Measurements from ENCODE around the gene IGF2. TPM values are rescaled to one million over a fixed set of nuclear protein-coding genes. Genes with fewer than 3 reads are reported as not detected.

Gene IGF2
- total and polyA plus RNA-seq, 2 of the 8 experiments (the other 6 are each of a cell fraction or from before 2014, with no cell fraction given), result 0.74 to 1.5 TPM

GRCh38 chr11:2122222-2122906 lies 16.8 kb downstream of the IGF2 start:
- no peaks in the 10 kb centered on the region for H3K79me2 ChIP-seq (ENCODE audit: control insufficient read depth in 1 of 2, insufficient read depth in 2 of 2, low read length in 2 of 2)
- H2BK12ac ChIP-seq (ENCODE audit: low read depth, low read length), result 0 out of 2 replicates have a peak overlapping the region, but pooled peaks have one; percentile 39
- H3K14ac ChIP-seq (ENCODE audit: insufficient read length), result no peak overlapping the region
- peaks cover 18% of the 10 kb centered on the region; the same call in 1 of the 2 replicates for H3K23me2 ChIP-seq (ENCODE audit: low read depth, low read length)
- H3K56ac ChIP-seq (replicated peaks; ENCODE audit: insufficient read length, low read depth, low read length), result no peak overlapping the region
- no peaks in the 10 kb centered on the region for H3K79me1 ChIP-seq (ENCODE audit: low read depth, low read length)
- no peaks in the 10 kb centered on the region for H3K36me3 ChIP-seq (ENCODE audit: control insufficient read depth in 2 of 4, insufficient read depth in 4 of 4, low read length in 3 of 4)
- H3K4me2 ChIP-seq (ENCODE audit: insufficient read depth in 1 of 2, low read depth in 2 of 2, low read length in 2 of 2), result no peak overlapping the region
- H4K8ac ChIP-seq (ENCODE audit: extremely low read depth, insufficient read depth, low read length), result peak overlapping the region; percentile 7; the same call in 1 of the 2 replicates
- WGBS, 2 experiments (ENCODE audit: extremely low coverage in 1 of 2, insufficient coverage in 1 of 2, insufficient read length in 1 of 2, insufficient replicate concordance in 2 of 2, low coverage in 1 of 2, low lambda C conversion rate in 2 of 2, missing lambda C conversion rate in 1 of 2), result 73% methylated on average over 16 of the region's 19 CpGs; no CpG with 5 or more reads in 1 of the 2 experiments
- no peaks in the 10 kb centered on the region; a peak in 1 of 7 replicates for H3K27me3 ChIP-seq (replicated peaks in 1 of 4; ENCODE audit: control insufficient read depth in 3 of 4, extremely low read depth in 1 of 4, insufficient read depth in 3 of 4, low read length in 3 of 4)
- peak in 1 of 2 experiments; percentile 47 for DNase-seq (ENCODE audit: low read depth in 1 of 2, low spot score in 2 of 2)
- FAIRE-seq, result no peak
- H2BK15ac ChIP-seq (ENCODE audit: low read length), result no peak overlapping the region
- H3K9me3 ChIP-seq (ENCODE audit: insufficient read depth in 2 of 2, low read depth in 1 of 2, low read length in 1 of 2), result 0 out of 4 replicates have a peak, but pooled peaks cover 0 to under 1% of the 10 kb centered on the region in 2 experiments
- no peak overlapping the region for H4K5ac ChIP-seq (ENCODE audit: insufficient read length, low read depth, low read length)
- no peak overlapping the region for H2AK5ac ChIP-seq (ENCODE audit: low read depth, low read length)
- TF ChIP-seq RXRA (IDR thresholded peaks at IDR 0.05; ENCODE audit: insufficient read depth, low read depth, low read length) (no peak), TAF1 (IDR thresholded peaks at IDR 0.05; ENCODE audit: low read depth, low read length) (no peak), JUND (IDR thresholded peaks at IDR 0.05; ENCODE audit: low read length) (no peak)
- H3K9ac ChIP-seq (replicated peaks in 1 of 4; ENCODE audit: extremely low read depth in 1 of 4, low read depth in 3 of 4, low read length in 3 of 4), result no peak overlapping the region
- no peak overlapping the region for H2AFZ ChIP-seq (ENCODE audit: low read length)
- no peak overlapping the region for H3K23ac ChIP-seq (ENCODE audit: insufficient read length)
- ChIA-PET POLR2A (ENCODE audit: partially characterized antibody) (interaction anchor here (0.6 kb wide), 1 partner anchor 279 kb away, joined by 3 read pairs; no protein-coding TSS in a partner anchor), CTCF (ENCODE audit: partially characterized antibody) (interaction anchor here (1.0 to 1.4 kb wide), 5 partner anchors 15 to 141 kb away, joined by 3 to 9 read pairs (median 3); no protein-coding TSS in a partner anchor)
- H3K4me1 ChIP-seq (replicated peaks in 1 of 4; ENCODE audit: control insufficient read depth in 3 of 4, insufficient read depth in 4 of 4, low read length in 3 of 4), result peaks cover 0 to 5% (median 0%) of the 10 kb centered on the region in 4 experiments; a peak in 1 of 7 replicates
- no peak overlapping the region for H4K91ac ChIP-seq (replicated peaks; ENCODE audit: insufficient read length, low read length)
- no peak overlapping the region for H2BK5ac ChIP-seq (ENCODE audit: low read depth, low read length)
- no peak overlapping the region for H2BK20ac ChIP-seq (ENCODE audit: low read length)
- no peak overlapping the region; the same call in 1 of the 2 replicates for H3K18ac ChIP-seq (ENCODE audit: extremely low read depth, low read length)
- no peak overlapping the region for H3K4me3 ChIP-seq (ENCODE audit: extremely low read depth in 1 of 4, insufficient read depth in 2 of 4, low read depth in 3 of 4, low read length in 4 of 4)
- H2BK120ac ChIP-seq (replicated peaks; ENCODE audit: low read depth, low read length), result no peak overlapping the region
- no peak overlapping the region for H3K27ac ChIP-seq (ENCODE audit: low read depth, low read length)
- H4K20me1 ChIP-seq (replicated peaks in 1 of 2; ENCODE audit: control insufficient read depth in 1 of 2, insufficient read depth in 2 of 2, low read length in 2 of 2), result peaks cover 0 to 3% of the 10 kb centered on the region in 2 experiments
- H3K4ac ChIP-seq (replicated peaks; ENCODE audit: insufficient read length, low read depth, low read length), result no peak overlapping the region

Measured in H1 (cell line).